ENCODE measurements around the gene HNRNPA1L2.
"Not testable (repeated sequence)": the region's sequence is repeated elsewhere in the genome, so short reads cannot be mapped to it uniquely, and the experiment has no call there.

The HNRNPA1L2 gene

GRCh38 chr13:52609013-52609606, 33.1 kb upstream of the HNRNPA1L2 start:
- DNase-seq (ENCODE audit: low read depth), result peak; percentile 38
- TF ChIP-seq CTCF (conservative IDR thresholded peaks at IDR 0.05; ENCODE audit: control insufficient read depth, insufficient read depth, low read depth, low read length), result peak; percentile 20

GRCh38 chr13:52610158-52610557, 32.1 kb upstream of the HNRNPA1L2 start:
- DNase-seq (ENCODE audit: low read depth); H3K4me3 ChIP-seq (ENCODE audit: control insufficient read depth, low read depth, low read length): not testable (repeated sequence)

More at GRCh38 chr13:52609013-52609606, 33.1 kb upstream of the HNRNPA1L2 start:
- not testable (repeated sequence) for H3K4me3 ChIP-seq (ENCODE audit: control insufficient read depth, low read depth, low read length)

- no peak overlapping the region for H3K4me3 ChIP-seq (ENCODE audit: control insufficient read depth, low read depth, low read length)
- TF ChIP-seq CTCF (conservative IDR thresholded peaks at IDR 0.05; ENCODE audit: control insufficient read depth, insufficient read depth, low read depth, low read length), result no peak
- DNase-seq (ENCODE audit: low read depth), result no peak
Measured at GRCh38 chr13:52615134-52615801, 27.0 kb upstream of the HNRNPA1L2 start.

GRCh38 chr13:52615812-52616211, 26.4 kb upstream of the HNRNPA1L2 start:
- H3K4me3 ChIP-seq (ENCODE audit: control insufficient read depth, low read depth, low read length), result no peak overlapping the region
- no peak for TF ChIP-seq CTCF (conservative IDR thresholded peaks at IDR 0.05; ENCODE audit: control insufficient read depth, insufficient read depth, low read depth, low read length)
- DNase-seq (ENCODE audit: low read depth), result peak; percentile 7

- H3K4me3 ChIP-seq (ENCODE audit: control insufficient read depth, low read depth, low read length), result peak overlapping the region; percentile 95
- peak; percentile 85 for DNase-seq (ENCODE audit: low read depth)
- no peak for TF ChIP-seq CTCF (conservative IDR thresholded peaks at IDR 0.05; ENCODE audit: control insufficient read depth, insufficient read depth, low read depth, low read length)
Measured at GRCh38 chr13:52617070-52618060, 24.9 kb upstream of the HNRNPA1L2 start.

- not testable (repeated sequence) for H3K4me3 ChIP-seq (ENCODE audit: control insufficient read depth, low read depth, low read length); DNase-seq (ENCODE audit: low read depth)
Measured at GRCh38 chr13:52631083-52631690, 11.0 kb upstream of the HNRNPA1L2 start.

GRCh38 chr13:52638666-52639328, 3.4 kb upstream of the HNRNPA1L2 start:
- no peak for TF ChIP-seq CTCF (conservative IDR thresholded peaks at IDR 0.05; ENCODE audit: control insufficient read depth, insufficient read depth, low read depth, low read length)
- no peak overlapping the region for H3K4me3 ChIP-seq (ENCODE audit: control insufficient read depth, low read depth, low read length)
- no peak for DNase-seq (ENCODE audit: low read depth)
